ENCODE measurements around the gene MSI2.

The MSI2 gene

GRCh38 chr17:57352665-57353175, 96.4 kb downstream of the MSI2 start:
- DNase-seq, result no peak

- no peak for DNase-seq
Observed at GRCh38 chr17:57354673-57355072, 98.3 kb downstream of the MSI2 start.

- DNase-seq, result no peak
Observed at GRCh38 chr17:57355090-57355859, 99.0 kb downstream of the MSI2 start.

DNA sequence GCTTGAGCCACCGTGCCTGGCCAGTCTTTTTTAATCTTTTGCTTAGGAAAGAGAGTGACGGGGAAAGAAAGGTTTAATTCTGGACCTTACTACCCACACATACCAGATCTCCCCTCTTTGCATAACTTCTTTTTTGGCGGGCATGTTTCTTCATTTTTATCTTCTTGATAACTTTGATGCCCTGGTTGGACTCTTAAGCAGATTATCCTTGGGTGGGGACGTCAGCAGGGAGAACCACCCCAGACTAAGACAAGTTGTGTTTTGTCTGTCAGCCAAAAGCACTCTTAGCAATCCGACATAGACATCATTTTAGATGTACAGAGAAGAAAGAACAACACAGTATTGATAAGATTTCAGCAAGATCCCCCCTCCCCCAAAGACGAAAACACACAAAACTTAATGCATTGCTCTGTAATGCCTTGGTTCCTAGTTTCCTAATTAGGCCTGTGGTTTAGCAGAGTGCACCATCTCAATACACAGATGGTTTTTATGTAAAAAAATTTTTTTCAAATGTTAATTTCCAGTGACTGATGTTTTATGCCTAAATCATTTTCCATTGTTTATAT, 99.9 kb downstream of the MSI2 start:
- no peak for DNase-seq

DNA sequence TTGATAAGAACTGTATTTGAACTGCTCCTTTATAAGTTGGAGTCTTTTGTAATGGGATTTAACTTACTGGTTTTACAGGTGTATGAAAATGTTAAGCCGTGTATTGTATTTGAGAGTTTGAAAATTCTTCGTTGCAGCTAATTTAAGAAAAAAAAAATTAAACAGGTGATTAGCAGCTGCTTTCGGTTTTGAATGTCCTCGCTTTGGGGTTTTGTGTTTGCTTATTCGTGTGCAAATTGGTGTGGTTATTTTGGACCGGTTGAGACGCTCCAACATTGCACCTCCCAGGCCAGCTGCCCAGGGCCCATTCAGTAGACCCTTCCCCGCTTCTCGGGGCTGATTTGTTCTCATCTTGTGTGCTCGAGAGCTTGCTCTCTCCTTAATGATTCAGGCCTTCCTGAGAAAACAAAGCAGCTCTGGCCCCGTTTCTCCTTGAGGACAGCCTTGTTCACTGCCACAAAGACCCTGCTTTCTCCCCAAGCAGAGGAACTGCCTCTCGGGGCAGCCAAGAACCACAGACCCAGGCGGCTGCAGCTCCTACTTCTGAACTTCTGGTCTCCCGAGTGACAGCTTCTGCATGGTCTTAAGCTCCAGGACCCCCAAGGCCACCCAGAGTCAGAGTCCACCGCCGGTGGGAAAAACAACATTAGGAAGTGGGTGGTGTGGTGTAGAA, 100.5 kb downstream of the MSI2 start:
- DNase-seq, result no peak

DNA sequence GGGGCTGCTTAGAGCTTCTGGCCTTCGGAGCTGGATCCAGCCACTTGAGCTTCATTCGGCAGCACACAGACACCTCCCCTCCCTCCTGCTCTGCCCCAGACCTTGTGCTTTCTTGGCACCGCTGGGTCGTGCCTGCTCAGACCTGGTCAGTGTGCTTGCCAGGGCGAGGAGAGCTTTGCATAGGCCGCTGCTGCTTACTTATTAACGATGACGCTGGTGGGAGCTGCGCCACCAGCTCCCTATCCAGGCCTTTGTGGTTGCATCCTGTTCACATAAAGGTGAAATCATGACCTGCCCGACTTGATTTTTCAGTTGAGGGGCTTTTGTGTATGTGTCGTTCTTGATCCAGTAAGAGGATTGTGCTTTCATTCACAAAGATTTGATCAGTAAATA, 101.1 kb downstream of the MSI2 start:
- no peak for DNase-seq

- DNase-seq, result no peak
Observed at GRCh38 chr17:57357830-57358430, 101.6 kb downstream of the MSI2 start.

- DNase-seq, result no peak
Observed at GRCh38 chr17:57360266-57360665, 103.9 kb downstream of the MSI2 start.

GRCh38 chr17:57362797-57363556, 106.7 kb downstream of the MSI2 start:
- DNase-seq, result no peak

- no peak for DNase-seq
Observed at GRCh38 chr17:57363580-57363979, 107.3 kb downstream of the MSI2 start.

GRCh38 chr17:57363998-57364643, 107.8 kb downstream of the MSI2 start:
- DNase-seq, result no peak

DNA sequence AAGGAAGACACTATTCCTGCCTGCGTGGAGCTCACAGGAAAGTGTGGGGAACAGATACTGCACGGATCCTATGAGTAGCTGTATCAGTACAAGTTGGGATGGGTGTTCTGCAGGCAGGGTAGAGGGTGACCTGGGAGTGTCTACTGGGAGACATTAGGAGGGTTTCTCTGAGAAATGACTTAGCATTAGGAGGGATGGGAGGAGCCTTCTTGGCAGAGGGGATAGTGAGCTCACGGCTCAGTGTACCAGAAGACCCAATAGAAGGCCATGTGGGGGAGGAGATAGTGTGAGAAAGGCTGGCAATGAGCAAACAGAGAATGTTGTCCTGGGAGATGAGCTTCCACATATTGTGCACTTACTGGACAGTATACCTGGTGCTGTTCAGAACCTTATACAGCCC, 109.1 kb downstream of the MSI2 start:
- DNase-seq, result no peak

- DNase-seq, result no peak
Observed at GRCh38 chr17:57366177-57366557, 109.8 kb downstream of the MSI2 start.

DNA sequence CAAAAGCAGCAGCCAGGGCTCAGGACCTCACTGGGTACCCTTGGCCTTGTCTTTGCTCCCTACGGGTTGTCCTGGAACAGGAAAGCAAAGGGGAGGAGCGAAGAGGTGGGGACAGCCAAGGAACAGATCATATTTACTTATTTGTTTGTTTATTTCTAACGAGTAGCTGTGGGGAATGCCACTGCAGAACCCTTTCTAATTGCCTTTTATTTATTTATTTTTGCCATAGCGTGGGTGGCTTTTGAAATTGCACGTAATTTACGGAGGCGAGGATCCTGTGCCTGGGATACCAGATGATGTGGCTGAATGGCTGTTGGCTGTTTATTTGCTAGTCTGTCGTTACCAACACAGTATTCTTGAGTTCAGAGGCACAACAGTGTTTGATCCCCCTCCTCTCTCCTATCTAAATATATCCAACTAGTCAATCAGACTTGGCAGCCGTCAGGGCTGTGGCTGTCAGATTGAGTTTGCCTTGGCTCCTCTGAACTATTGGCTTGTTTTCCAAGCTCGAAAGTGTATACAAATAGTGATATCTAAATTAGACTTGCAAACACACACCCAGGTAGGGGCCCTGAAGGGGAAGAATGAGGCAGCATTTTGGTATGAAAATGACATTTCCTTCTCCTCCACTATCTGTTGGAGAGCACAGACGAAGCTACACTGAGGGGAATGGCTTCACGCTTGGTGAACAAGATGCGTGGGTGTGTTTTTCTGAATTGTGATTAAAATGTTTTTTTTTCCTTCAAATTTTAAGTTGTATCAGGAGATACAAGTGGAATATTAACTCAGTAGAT, 110.4 kb downstream of the MSI2 start:
- no peak for DNase-seq

- no peak for DNase-seq
Observed at GRCh38 chr17:57368637-57369336, 112.5 kb downstream of the MSI2 start.

- no peak for DNase-seq
Observed at GRCh38 chr17:57369509-57369945, 113.2 kb downstream of the MSI2 start.

GRCh38 chr17:57370037-57370581, 113.8 kb downstream of the MSI2 start:
- DNase-seq, result no peak

DNA sequence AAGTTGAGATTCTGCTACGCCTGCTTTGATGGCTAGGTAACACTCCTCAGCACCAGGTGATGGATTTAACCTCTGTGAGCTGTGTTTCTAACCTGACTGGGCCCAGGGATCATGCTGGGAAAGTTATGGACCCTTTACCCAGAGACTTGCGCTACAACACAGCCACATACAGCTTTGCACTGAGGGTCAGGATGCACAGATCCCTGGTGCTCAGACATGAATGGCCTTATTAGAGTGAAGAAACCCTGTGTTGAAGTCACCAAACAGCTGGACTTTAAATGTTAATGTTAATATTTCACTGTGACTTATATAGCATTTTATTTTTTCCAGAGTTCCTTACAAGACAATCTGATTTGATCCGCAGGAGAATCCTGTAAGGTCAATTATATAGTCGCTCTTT, 114.3 kb downstream of the MSI2 start:
- DNase-seq, result no peak

DNA sequence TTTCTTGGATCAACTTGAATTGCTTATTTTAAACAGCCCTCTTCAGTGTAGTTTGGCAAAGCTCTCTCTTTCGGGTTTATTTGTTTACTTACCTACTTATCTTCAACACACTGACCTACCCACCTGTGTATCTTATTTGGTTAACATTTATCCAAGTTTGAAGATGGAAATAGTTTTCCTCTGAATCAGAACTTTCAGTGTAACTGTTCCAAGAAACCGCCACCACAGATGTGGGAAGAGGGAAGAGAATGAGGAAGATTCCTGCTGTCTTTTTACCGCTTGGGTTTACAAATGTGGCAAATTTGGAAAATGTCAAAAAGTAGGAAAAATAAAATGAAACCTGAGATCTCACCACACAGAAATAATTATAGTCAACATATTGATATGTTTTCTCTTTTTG, 115.8 kb downstream of the MSI2 start:
- no peak for DNase-seq

DNA sequence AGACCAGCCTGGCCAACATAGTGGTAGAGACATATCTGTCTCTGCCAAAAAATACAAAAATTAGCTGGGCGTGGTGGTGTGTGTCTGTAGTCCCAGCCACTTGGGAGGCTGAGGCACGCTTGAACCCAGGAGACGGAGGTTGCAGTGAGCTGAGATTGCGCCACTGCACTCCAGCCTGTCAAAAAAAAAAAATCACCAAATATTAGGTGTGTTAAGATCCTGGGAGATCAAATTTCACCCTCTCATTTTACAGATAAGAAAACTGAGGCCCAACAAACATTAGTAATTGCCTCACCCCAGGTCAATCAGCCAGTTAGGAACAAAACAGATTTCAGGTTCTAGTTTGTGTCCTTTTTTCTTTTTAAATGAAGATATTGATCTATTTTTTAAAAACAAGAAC, 116.7 kb downstream of the MSI2 start:
- DNase-seq, result no peak

- no peak for DNase-seq
Observed at GRCh38 chr17:57373756-57374155, 117.4 kb downstream of the MSI2 start.

Data from GOT3 (cell line).